ENCODE data around the gene TMEM234.

TMEM234 gene

DNA sequence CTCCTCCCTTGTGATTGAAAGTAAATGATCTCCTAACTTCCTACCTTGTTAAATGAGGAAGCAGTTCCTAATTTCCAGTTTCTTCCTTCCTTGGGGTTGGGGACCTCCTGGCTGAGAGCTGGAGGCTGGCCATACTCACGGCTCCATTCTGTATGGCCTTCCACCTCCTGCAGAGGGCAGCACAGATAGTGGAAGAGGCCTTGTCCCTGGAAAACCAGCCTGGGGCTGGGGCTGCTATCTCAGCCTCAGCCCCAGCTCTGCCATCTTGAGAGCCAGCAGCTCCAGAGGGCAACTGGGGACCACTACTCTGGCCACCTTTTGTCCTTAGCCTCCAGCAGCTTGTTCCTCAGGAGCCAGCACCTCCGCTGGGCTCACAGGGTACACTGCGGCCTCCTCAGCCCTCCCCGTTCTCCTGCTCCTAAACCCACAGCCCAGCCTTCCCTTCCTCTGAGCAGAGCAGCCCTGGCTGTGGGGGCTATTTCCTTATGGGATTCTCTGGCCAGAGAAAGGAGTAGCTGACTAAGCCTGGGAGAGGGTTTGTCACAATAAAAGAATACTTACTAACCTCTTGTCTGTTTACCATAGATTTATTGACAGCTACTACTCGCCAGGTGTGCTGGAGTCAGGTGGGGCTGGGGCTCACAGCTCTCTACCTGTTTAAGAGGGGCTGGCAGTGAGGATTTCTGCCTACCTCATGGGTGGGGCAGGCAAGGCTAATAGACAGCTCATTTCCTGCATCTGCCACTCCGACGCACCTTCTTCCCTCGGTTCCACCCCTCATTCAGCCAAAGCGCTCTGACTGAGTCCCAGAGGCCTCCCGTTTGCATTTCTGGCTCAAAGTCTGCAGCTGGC, 6.3 kb downstream of the TMEM234 start:
- Histone ChIP-seq H3K27me3 (ENCODE audit: control insufficient read depth, insufficient read depth, low read length) (no peaks in the 10 kb centered on the region), H3K36me3 (ENCODE audit: control insufficient read depth, insufficient read depth, low read length) (peaks cover 31% of the 10 kb centered on the region), H3K27ac (ENCODE audit: low read depth, low read length) (no peak overlapping the region), H3K9ac (ENCODE audit: low read depth, low read length) (no peak overlapping the region), H3K4me1 (ENCODE audit: control insufficient read depth, insufficient read depth, low read length) (no peaks in the 10 kb centered on the region), H3K9me3 (ENCODE audit: control insufficient read depth, insufficient read depth, low read length) (no peaks in the 10 kb centered on the region), H3K4me3 (ENCODE audit: low read depth, low read length) (no peak overlapping the region)

DNA sequence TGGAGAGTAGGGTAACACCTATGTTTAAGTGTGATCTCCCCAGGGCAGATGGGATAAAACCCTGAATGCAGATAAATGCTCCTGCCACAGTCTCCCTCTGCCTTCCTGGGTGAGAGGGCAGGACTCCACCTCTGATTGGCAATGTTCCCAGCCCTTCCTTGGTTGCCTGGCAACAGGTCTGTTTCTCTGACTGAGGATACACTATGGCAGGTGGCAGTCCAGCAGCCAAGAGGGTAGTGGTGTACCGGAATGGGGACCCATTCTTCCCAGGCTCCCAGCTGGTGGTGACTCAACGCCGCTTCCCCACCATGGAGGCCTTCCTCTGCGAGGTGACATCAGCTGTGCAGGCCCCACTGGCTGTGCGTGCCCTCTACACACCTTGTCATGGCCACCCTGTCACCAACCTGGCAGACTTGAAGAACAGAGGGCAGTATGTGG, 13.2 kb downstream of the TMEM234 start, which contains the start of gene DCDC2B:
Gene DCDC2B, plus strand, starts transcription at position 199 of the 438 bp plus-strand sequence. Its CDS starts 5 bp downstream, at position 204.
- Histone ChIP-seq H3K9ac (ENCODE audit: low read depth, low read length) (no peak within 1 kb of the TSS), H3K4me1 (ENCODE audit: control insufficient read depth, insufficient read depth, low read length) (no peaks in the 10 kb centered on the region), H3K4me3 (ENCODE audit: low read depth, low read length) (no peak within 1 kb of the TSS), H3K27ac (ENCODE audit: low read depth, low read length) (no peak within 1 kb of the TSS), H3K27me3 (ENCODE audit: control insufficient read depth, insufficient read depth, low read length) (peaks cover 9% of the 10 kb centered on the region), H3K9me3 (ENCODE audit: control insufficient read depth, insufficient read depth, low read length) (no peaks in the 10 kb centered on the region), H3K36me3 (ENCODE audit: control insufficient read depth, insufficient read depth, low read length) (peaks cover 9% of the 10 kb centered on the region)

DNA sequence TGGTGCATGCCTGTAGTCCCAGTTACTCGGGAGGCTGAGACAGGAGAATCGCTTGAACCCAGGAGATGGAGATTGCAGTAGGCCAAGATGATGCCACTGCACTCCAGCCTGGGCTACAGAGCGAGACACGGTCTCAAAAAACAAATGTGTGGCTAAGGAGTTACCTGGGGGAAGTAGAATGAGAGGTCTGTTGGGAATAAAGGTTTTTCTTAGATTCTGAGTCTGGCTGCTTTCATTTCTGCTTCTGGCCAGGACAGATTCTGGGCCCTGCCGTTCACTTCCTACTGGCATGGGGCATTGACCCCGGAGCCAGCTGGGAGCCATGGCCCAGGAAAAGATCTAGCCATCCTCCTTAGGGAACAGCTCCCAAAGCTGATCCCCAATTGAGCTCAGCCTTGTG, 13.7 kb downstream of the TMEM234 start:
- Histone ChIP-seq H3K27me3 (ENCODE audit: control insufficient read depth, insufficient read depth, low read length) (peaks cover 9% of the 10 kb centered on the region), H3K4me1 (ENCODE audit: control insufficient read depth, insufficient read depth, low read length) (no peaks in the 10 kb centered on the region), H3K27ac (ENCODE audit: low read depth, low read length) (no peak overlapping the region), H3K4me3 (ENCODE audit: low read depth, low read length) (no peak overlapping the region), H3K9ac (ENCODE audit: low read depth, low read length) (no peak overlapping the region), H3K36me3 (ENCODE audit: control insufficient read depth, insufficient read depth, low read length) (peaks cover 9% of the 10 kb centered on the region), H3K9me3 (ENCODE audit: control insufficient read depth, insufficient read depth, low read length) (no peaks in the 10 kb centered on the region)

DNA sequence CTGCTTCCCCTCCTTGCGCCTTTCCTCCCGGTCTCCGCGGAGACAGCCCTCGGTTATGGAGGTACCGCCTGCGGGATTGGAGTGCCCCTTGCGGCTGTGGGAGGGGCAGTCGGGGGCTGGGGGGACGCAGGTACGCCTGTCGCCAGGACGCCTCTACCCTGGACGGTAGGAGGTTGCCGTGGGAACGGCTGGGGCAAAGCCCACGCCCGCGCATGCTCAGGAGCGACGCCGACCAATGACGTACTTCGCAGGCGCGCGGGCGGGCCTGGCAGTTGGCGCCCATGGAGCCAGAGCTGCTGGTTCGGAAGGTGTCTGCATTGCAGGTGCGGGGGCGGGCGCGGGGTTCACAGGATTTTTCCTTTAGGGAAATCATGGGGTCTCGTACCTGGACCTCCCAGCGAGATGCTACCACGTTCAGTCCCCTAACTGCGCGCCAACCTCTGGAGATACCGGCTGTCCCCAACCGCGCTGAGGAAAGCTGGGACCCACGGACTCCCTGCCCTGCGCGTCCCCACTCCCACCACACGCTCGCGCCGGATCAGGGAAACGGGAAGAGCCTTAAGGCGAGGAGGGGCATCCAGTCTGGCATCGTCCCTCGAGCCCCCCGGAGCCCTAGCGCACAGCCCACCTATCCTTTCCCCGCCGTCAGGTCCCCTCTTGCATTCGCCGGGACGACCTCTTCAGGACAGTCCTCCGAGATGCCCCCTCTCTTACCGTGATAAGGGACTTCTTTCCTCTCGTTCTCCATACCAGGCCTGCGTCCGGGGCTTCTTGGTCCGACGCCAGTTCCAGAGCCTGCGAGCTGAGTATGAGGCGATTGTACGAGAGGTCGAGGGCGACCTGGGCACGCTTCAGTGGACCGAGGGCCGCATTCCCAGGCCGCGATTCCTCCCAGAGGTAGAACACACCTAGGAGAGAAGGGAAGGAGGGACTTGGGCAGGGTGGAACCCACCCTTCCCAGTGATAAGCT, 16.5 kb downstream of the TMEM234 start, which contains the start of gene IQCC:
Gene IQCC, plus strand, starts transcription at position 271 of the 970 bp plus-strand sequence. Its CDS starts 11 bp downstream, at position 282.
- Histone ChIP-seq H3K4me3 (ENCODE audit: low read depth, low read length) (peak within 1 kb of the TSS; percentile 76), H3K36me3 (ENCODE audit: control insufficient read depth, insufficient read depth, low read length) (peaks cover 9% of the 10 kb centered on the region), H3K9me3 (ENCODE audit: control insufficient read depth, insufficient read depth, low read length) (no peaks in the 10 kb centered on the region), H3K27ac (ENCODE audit: low read depth, low read length) (peak within 1 kb of the TSS; percentile 41), H3K9ac (ENCODE audit: low read depth, low read length) (peak within 1 kb of the TSS; percentile 60), H3K27me3 (ENCODE audit: control insufficient read depth, insufficient read depth, low read length) (peaks cover 9% of the 10 kb centered on the region), H3K4me1 (ENCODE audit: control insufficient read depth, insufficient read depth, low read length) (peaks cover 8% of the 10 kb centered on the region)

DNA sequence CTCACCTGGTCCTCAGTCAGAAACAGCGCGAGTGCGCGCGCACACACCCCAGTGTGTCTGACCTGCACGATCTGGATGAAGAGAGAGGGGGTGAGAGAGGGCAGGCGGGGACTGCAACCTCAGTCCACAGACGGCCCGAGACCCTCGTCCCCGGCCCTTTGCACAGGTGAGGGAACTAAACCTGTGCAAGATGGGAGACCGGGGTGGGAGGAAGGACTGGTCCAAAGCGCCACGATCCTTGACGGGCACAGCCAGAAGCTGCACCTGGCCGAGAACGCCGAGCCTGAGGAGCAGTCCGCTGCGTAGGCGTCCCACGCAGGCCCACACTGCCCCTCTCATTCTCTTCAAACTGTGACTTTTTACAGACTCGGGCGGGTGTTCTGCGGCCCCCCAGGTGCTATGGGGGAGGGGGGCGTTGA, 17.2 kb downstream of the TMEM234 start:
- Histone ChIP-seq H3K4me1 (ENCODE audit: control insufficient read depth, insufficient read depth, low read length) (peaks cover 11% of the 10 kb centered on the region), H3K27me3 (ENCODE audit: control insufficient read depth, insufficient read depth, low read length) (peaks cover 9% of the 10 kb centered on the region), H3K9ac (ENCODE audit: low read depth, low read length) (peak overlapping the region; percentile 10; the same call in 1 of the 2 replicates), H3K9me3 (ENCODE audit: control insufficient read depth, insufficient read depth, low read length) (no peaks in the 10 kb centered on the region), H3K27ac (ENCODE audit: low read depth, low read length) (peak overlapping the region; percentile 5), H3K36me3 (ENCODE audit: control insufficient read depth, insufficient read depth, low read length) (peaks cover 9% of the 10 kb centered on the region), H3K4me3 (ENCODE audit: low read depth, low read length) (peak overlapping the region; percentile 76)

DNA sequence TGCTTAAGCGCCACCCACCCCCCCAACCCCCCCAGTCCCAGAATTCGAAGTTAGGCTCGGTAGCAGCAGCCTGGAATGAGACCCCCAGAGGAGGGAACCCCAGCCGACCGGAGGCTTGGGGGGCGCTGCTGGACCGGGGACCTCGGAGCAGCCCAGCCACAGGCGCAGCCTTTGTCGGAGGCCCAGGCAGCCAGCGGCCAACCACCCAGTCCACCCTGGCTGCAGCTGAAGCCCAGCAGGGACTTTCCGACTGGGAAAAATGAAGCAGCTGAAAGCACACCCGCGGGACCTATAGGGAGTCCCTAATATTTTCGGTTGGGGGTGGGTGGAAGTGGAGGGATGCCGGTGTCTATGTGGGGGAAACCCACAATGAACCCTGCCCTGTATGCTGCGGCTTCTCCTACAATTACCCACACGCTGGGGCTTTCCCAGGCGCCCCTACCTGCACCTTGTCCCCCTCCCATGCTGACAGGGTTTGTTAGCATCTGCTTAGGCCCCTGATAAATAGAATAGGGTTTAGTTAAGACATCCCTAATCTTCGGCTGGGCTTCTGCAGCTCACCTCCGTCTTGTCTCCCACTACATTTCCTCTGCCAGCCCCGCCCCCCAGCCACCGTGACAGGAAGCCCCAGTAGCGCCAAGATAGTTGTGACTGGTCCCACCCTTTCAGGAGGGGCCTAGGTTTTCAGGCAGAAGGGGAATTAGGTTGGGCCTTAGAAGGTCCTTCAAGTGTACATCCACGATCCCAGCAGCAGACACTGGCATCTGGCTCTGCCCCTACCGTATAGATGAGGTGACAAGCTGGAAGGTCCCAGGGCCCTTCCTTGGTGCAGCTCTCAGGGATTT, 20.9 kb downstream of the TMEM234 start:
- Histone ChIP-seq H3K27me3 (ENCODE audit: control insufficient read depth, insufficient read depth, low read length) (peaks cover 9% of the 10 kb centered on the region), H3K9ac (ENCODE audit: low read depth, low read length) (no peak overlapping the region), H3K4me1 (ENCODE audit: control insufficient read depth, insufficient read depth, low read length) (peaks cover 26% of the 10 kb centered on the region), H3K9me3 (ENCODE audit: control insufficient read depth, insufficient read depth, low read length) (no peaks in the 10 kb centered on the region), H3K27ac (ENCODE audit: low read depth, low read length) (peak overlapping the region; percentile 73), H3K36me3 (ENCODE audit: control insufficient read depth, insufficient read depth, low read length) (peaks cover 23% of the 10 kb centered on the region), H3K4me3 (ENCODE audit: low read depth, low read length) (peak overlapping the region; percentile 72)

DNA sequence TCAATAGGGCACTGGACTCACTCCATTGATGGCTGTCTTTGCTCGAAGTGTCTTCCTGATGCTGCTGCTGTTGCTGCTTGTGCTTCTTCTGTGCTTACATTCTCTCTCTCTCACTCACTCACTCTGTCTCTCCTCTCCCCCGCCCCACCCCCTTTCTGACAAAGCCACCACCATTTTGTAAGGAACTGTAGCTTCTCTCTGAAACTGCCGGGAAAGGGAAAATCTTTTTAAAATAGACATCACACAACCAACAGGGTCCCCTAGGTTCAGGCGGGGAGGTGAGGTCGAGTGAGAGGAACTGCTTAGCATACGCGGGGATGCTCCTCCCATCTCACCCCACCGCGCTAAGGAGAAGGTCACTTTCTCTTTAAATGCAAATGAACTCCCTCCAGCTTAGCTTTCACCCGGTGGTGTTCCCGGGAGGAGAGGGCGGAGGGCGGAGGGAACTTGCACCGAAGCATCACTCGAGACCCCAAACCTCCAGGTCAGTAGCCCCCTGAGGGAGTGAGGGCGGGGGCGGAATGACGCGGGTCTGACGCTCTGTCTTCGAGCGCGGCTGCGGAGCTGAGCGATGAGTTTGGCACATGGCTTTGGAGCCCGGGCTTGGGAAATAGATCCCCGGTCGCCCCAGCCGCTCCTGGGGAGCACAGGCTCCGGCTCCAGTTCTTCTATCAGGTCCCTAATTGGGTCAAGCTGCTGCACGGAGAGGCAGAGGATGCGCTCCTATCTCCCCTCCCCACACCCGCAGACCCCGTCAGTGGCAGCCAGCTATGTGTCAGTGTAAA, 21.7 kb downstream of the TMEM234 start, which contains the start of gene CCDC28B:
Gene CCDC28B, plus strand, starts transcription at position 370 of the 785 bp plus-strand sequence. CDS start 1,341 bp downstream, outside the sequence.
- Histone ChIP-seq H3K4me3 (ENCODE audit: low read depth, low read length) (peak within 1 kb of the TSS; percentile 72), H3K4me1 (ENCODE audit: control insufficient read depth, insufficient read depth, low read length) (peaks cover 26% of the 10 kb centered on the region), H3K36me3 (ENCODE audit: control insufficient read depth, insufficient read depth, low read length) (peaks cover 31% of the 10 kb centered on the region), H3K27ac (ENCODE audit: low read depth, low read length) (peak within 1 kb of the TSS; percentile 73), H3K27me3 (ENCODE audit: control insufficient read depth, insufficient read depth, low read length) (peaks cover 9% of the 10 kb centered on the region), H3K9me3 (ENCODE audit: control insufficient read depth, insufficient read depth, low read length) (no peaks in the 10 kb centered on the region), H3K9ac (ENCODE audit: low read depth, low read length) (no peak within 1 kb of the TSS; the same call in 1 of the 2 replicates)

DNA sequence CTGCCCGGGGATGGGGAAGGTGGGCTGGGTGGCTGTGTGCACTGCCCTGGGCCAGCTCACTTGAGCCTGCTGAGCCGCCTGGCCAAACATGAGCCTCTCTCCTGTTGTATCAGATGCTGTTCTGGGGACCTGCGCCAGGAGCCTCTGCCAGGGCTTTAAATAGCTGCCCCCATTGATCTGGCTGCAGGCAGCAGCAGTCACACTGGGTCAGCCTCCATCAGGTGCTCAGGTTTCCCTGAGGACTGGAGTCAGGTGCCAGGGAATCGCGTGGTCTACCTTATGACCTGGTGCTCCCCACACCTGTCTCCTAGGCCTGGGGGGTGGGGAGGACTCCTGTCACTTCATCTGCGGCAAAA, 22.5 kb downstream of the TMEM234 start:
- Histone ChIP-seq H3K4me1 (ENCODE audit: control insufficient read depth, insufficient read depth, low read length) (peaks cover 26% of the 10 kb centered on the region), H3K27ac (ENCODE audit: low read depth, low read length) (peak overlapping the region; percentile 73), H3K36me3 (ENCODE audit: control insufficient read depth, insufficient read depth, low read length) (peaks cover 38% of the 10 kb centered on the region), H3K9me3 (ENCODE audit: control insufficient read depth, insufficient read depth, low read length) (no peaks in the 10 kb centered on the region), H3K9ac (ENCODE audit: low read depth, low read length) (no peak overlapping the region), H3K27me3 (ENCODE audit: control insufficient read depth, insufficient read depth, low read length) (peaks cover 7% of the 10 kb centered on the region), H3K4me3 (ENCODE audit: low read depth, low read length) (peak overlapping the region; percentile 72)

DNA sequence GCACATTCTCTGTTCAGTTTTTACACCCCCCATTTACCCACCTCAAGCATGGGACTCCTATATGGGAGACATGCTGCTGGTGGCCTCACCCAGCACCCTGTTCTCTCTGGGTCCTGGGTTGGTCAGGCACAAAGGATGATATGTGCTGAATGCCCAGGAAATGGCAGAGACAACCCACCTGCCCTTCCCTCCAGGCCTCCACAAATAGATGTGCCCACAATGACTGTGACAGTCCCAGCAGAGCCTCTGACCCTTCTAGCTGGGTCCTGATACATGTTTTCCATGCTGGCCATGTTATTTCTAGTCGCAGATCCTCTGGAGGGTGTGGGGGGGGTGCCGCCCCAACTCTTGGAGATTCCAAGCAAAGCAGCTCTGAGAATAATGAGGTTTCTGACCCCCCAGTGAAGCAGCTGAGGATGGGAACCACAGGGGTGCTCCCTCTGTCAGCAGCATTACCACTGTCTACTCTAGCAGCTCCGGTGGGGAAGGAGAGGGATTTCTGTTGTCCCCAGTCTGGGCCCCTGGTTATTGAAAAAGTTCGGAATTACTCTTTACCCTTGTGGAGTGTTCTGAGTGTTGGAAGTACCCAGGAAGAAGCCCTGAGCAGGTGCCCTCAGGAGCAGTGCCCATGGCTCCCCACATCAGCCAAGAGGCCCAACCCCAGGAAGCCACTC, 23.0 kb downstream of the TMEM234 start:
- no peak overlapping the region for H3K27ac ChIP-seq (ENCODE audit: low read depth, low read length)
- no peak overlapping the region for H3K4me3 ChIP-seq (ENCODE audit: low read depth, low read length)
- H3K36me3 ChIP-seq (ENCODE audit: control insufficient read depth, insufficient read depth, low read length), result peaks cover 43% of the 10 kb centered on the region
- H3K4me1 ChIP-seq (ENCODE audit: control insufficient read depth, insufficient read depth, low read length), result peaks cover 26% of the 10 kb centered on the region
- no peak overlapping the region for H3K9ac ChIP-seq (ENCODE audit: low read depth, low read length)
- peaks cover 1% of the 10 kb centered on the region for H3K27me3 ChIP-seq (ENCODE audit: control insufficient read depth, insufficient read depth, low read length)
- H3K9me3 ChIP-seq (ENCODE audit: control insufficient read depth, insufficient read depth, low read length), result no peaks in the 10 kb centered on the region
